ENCODE results near the gene TMEM89. TPM values are rescaled to one million over a fixed set of nuclear protein-coding genes. Genes with fewer than 3 reads are reported as not detected.

Gene TMEM89
- total and polyA plus RNA-seq, 2 of the 13 experiments (the other 11 are each of a cell fraction or from before 2014, with no cell fraction given): 0.31 to 0.59 TPM

DNA sequence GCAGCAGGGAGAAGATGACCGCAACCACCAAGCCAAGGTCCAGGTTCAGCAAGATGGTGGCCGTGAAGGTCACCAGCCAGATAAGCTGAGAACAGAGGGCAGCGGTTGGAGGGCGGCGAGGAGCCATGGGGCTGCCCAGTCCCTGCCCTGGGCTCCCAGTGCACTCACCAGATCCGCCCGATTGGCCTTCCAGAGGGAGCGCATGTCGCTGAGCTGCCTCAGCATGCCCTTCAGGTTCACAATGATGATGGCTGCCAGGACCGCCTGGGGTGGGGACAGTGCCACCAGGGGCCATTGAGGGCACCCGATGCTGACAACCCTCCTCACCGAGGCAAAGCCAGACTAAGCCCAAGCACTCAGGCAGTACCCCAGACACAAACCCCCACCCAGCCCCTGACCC lies 8.3 kb upstream of the TMEM89 start:
- Histone ChIP-seq H3K79me2 (ENCODE audit: insufficient read depth, low read length) (peaks cover 32% of the 10 kb centered on the region), H3K36me3 (replicated peaks in 1 of 2; ENCODE audit: control insufficient read depth in 1 of 2, insufficient read depth in 2 of 2, low read length in 2 of 2) (peaks cover 27 to 88% of the 10 kb centered on the region in 2 experiments), H3K27ac (ENCODE audit: extremely low read length, insufficient read depth, low read length) (no peak overlapping the region), H4K20me1 (ENCODE audit: insufficient read depth, low read length) (no peaks in the 10 kb centered on the region), H2AFZ (ENCODE audit: low read length) (no peak overlapping the region), H3K9ac (ENCODE audit: insufficient read depth, low read depth, low read length) (no peak overlapping the region), H3K9me3 (ENCODE audit: low read length) (no peaks in the 10 kb centered on the region), H3K4me3 (replicated peaks in 1 of 3; ENCODE audit: insufficient read depth in 1 of 3, low read depth in 2 of 3, low read length in 3 of 3) (no peak overlapping the region), H3K4me2 (ENCODE audit: low read depth, low read length) (no peak overlapping the region), H3K27me3 (ENCODE audit: control insufficient read depth in 1 of 2, insufficient read depth in 2 of 2, low read length in 2 of 2) (no peaks in the 10 kb centered on the region; a peak in 1 of 5 replicates), H3K4me1 (ENCODE audit: insufficient read depth, low read length) (peaks cover 59% of the 10 kb centered on the region)
- ATAC-seq (no peak), FAIRE-seq (no peak), DNase-seq (ENCODE audit: low spot score) (no peak)
- ChIA-PET CTCF (ENCODE audit: low intra/inter-chr PET ratio, low total read pairs) (no interaction called here), POLR2A (no interaction called here)
- TF ChIP-seq MAF1 (CRISPR knock-in tag; IDR thresholded peaks at IDR 0.05; ENCODE audit: borderline replicate concordance) (no peak), TBX3 (IDR thresholded peaks at IDR 0.05; ENCODE audit: borderline replicate concordance) (no peak), RBFOX2 (IDR thresholded peaks at IDR 0.05; ENCODE audit: low read depth, low read length) (0 out of 2 replicates have a peak, but pooled peaks have one; percentile 23), ZNF34 (CRISPR knock-in tag; IDR thresholded peaks at IDR 0.05; ENCODE audit: borderline replicate concordance) (no peak)
- TF ChIP-seq, protein P1, sequence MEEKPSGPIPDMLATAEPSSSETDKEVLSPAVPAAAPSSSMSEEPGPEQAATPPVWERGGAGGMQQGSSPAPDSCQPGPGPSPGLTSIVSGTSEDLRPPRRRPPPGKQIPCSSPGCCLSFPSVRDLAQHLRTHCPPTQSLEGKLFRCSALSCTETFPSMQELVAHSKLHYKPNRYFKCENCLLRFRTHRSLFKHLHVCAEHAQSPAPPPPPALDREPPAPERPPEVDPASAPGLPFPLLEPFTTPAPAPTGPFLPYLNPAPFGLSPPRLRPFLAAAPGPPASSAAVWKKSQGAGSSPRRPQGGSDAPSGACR (CRISPR knock-in tag; IDR thresholded peaks at IDR 0.05): no peak
- WGBS (ENCODE audit: low lambda C conversion rate): 87% methylated on average over 5 of the region's 12 CpGs
- no TSS peak for BruUV-seq (replicated peaks)
- in situ Hi-C loops (cut with HindIII; ENCODE audit: extremely low pct_ligation_motif_present, low pct_unique_long_range_greater_than_20kb) (no loop called here), intact Hi-C loops (cut with micrococcal nuclease; ENCODE audit: unreplicated experiment) (no loop called here)

DNA sequence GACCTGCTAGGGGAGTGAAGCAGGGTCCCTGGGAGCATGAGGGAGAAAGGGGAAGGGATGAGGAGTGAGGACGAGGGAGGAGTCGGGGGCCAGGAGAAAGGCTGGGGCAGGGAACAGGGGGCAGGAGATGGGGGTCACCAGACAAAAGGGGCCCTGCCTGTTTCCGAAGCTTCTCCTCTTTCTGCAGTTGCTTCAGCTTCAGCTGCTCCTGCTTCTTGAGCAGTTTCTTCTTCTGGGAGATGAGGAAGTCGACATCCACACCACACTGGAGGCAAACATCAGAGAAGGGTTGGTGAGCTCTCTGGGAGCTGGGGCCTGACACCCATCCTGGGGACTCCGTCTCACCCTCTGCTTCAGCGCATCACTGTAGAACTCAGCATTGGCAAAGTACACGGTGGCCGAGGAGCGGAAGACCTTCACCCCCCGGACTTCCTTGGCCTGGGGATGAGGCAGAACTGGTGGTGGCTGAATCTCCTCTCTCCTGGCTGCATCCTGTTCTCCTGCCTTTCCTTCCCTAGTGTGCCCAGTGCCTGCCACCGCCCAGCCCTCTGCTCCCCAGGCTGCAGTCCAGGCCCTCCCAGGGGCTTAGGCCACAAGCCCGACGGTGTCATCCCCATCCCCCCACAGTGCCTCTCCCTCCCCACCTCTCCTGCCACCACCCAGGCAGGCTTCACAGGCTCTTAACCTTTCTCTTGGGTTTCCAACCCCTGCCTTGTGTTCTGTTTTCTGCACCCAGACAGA lies 6.9 kb upstream of the TMEM89 start:
- 93% methylated on average over 8 of the region's 13 CpGs for WGBS (ENCODE audit: low lambda C conversion rate)
- CTCF ChIA-PET (ENCODE audit: low intra/inter-chr PET ratio, low total read pairs): no interaction called here

More for the DNA sequence above, 6.9 kb upstream of the TMEM89 start:
- in situ Hi-C loops (cut with HindIII; ENCODE audit: extremely low pct_ligation_motif_present, low pct_unique_long_range_greater_than_20kb): no loop called here
- intact Hi-C loops (cut with micrococcal nuclease; ENCODE audit: unreplicated experiment): no loop called here
- Histone ChIP-seq H3K27ac (ENCODE audit: extremely low read length, insufficient read depth, low read length) (no peak overlapping the region), H3K36me3 (replicated peaks in 1 of 2; ENCODE audit: control insufficient read depth in 1 of 2, insufficient read depth in 2 of 2, low read length in 2 of 2) (peaks cover 27 to 85% of the 10 kb centered on the region in 2 experiments), H3K9me3 (ENCODE audit: low read length) (no peaks in the 10 kb centered on the region), H2AFZ (ENCODE audit: low read length) (no peak overlapping the region), H3K27me3 (ENCODE audit: control insufficient read depth in 1 of 2, insufficient read depth in 2 of 2, low read length in 2 of 2) (no peaks in the 10 kb centered on the region), H3K4me2 (ENCODE audit: low read depth, low read length) (no peak overlapping the region), H4K20me1 (ENCODE audit: insufficient read depth, low read length) (no peaks in the 10 kb centered on the region), H3K4me3 (replicated peaks in 1 of 3; ENCODE audit: insufficient read depth in 1 of 3, low read depth in 2 of 3, low read length in 3 of 3) (no peak overlapping the region), H3K79me2 (ENCODE audit: insufficient read depth, low read length) (peaks cover 18% of the 10 kb centered on the region), H3K9ac (ENCODE audit: insufficient read depth, low read depth, low read length) (no peak overlapping the region), H3K4me1 (ENCODE audit: insufficient read depth, low read length) (peaks cover 62% of the 10 kb centered on the region)
- POLR2A ChIA-PET: interaction anchor here (1.0 to 1.6 kb wide), 2 partner anchors 9 to 33 kb away, joined by 3 read pairs; no protein-coding TSS in a partner anchor
- BruUV-seq (replicated peaks): no TSS peak
- DNase-seq (ENCODE audit: low spot score): no peak
- FAIRE-seq: no peak
- no peak for ATAC-seq
- TF ChIP-seq ZNF326 (CRISPR knock-in tag; IDR thresholded peaks at IDR 0.05; ENCODE audit: borderline replicate concordance) (no peak), NAIF1 (CRISPR knock-in tag; IDR thresholded peaks at IDR 0.05; ENCODE audit: borderline replicate concordance) (no peak), ZNF792 (CRISPR knock-in tag; IDR thresholded peaks at IDR 0.05) (no peak)
